ENCODE measurements around the gene ALB. TPM values are rescaled to one million over a fixed set of nuclear protein-coding genes. Genes with fewer than 3 reads are reported as not detected.

ALB gene
- total RNA-seq, 1 donor from 2014 or later, result 0.70 TPM

GRCh38 chr4:73404457-73404856 is 370 bp downstream of the ALB start:
- DNase-seq (ENCODE audit: low read depth, low spot score), result no peak
- Mint-ChIP-seq H3K27me3 (ENCODE audit: low read depth) (no peaks in the 10 kb centered on the region), H3K4me1 (no peaks in the 10 kb centered on the region), H3K27ac (ENCODE audit: unreplicated experiment) (no peak overlapping the region), H3K4me3 (no peak overlapping the region), H3K9me3 (no peaks in the 10 kb centered on the region), H3K36me3 (ENCODE audit: low read depth) (no peaks in the 10 kb centered on the region)
- no peak for TF ChIP-seq CTCF (conservative IDR thresholded peaks at IDR 0.05)

- no peak for TF ChIP-seq CTCF (conservative IDR thresholded peaks at IDR 0.05)
- Mint-ChIP-seq H3K4me3 (no peak overlapping the region), H3K36me3 (ENCODE audit: low read depth) (no peaks in the 10 kb centered on the region), H3K4me1 (no peaks in the 10 kb centered on the region), H3K27me3 (ENCODE audit: low read depth) (no peaks in the 10 kb centered on the region), H3K9me3 (no peaks in the 10 kb centered on the region), H3K27ac (ENCODE audit: unreplicated experiment) (no peak overlapping the region)
- DNase-seq (ENCODE audit: low read depth, low spot score), result no peak
These were observed 1.1 kb downstream of the ALB start for GRCh38 chr4:73405138-73405537.

- Mint-ChIP-seq H3K27me3 (ENCODE audit: low read depth) (no peaks in the 10 kb centered on the region), H3K9me3 (no peaks in the 10 kb centered on the region)
These were observed 2.4 kb downstream of the ALB start for GRCh38 chr4:73406548-73406875.

GRCh38 chr4:73407227-73407673 is 3.2 kb downstream of the ALB start:
- DNase-seq (ENCODE audit: low read depth, low spot score), result no peak
- no peaks in the 10 kb centered on the region for H3K27me3 Mint-ChIP-seq (ENCODE audit: low read depth)
- no peak for TF ChIP-seq CTCF (conservative IDR thresholded peaks at IDR 0.05)
- no peaks in the 10 kb centered on the region for H3K4me1 Mint-ChIP-seq
- H3K9me3 Mint-ChIP-seq, result no peaks in the 10 kb centered on the region
- no peaks in the 10 kb centered on the region for H3K36me3 Mint-ChIP-seq (ENCODE audit: low read depth)
- no peak overlapping the region for H3K27ac Mint-ChIP-seq (ENCODE audit: unreplicated experiment)
- no peak overlapping the region for H3K4me3 Mint-ChIP-seq

More at GRCh38 chr4:73406548-73406875, 2.4 kb downstream of the ALB start:
- H3K4me1 Mint-ChIP-seq, result no peaks in the 10 kb centered on the region
- no peak overlapping the region for H3K4me3 Mint-ChIP-seq
- H3K27ac Mint-ChIP-seq (ENCODE audit: unreplicated experiment), result no peak overlapping the region
- TF ChIP-seq CTCF (conservative IDR thresholded peaks at IDR 0.05), result no peak
- no peak for DNase-seq (ENCODE audit: low read depth, low spot score)
- H3K36me3 Mint-ChIP-seq (ENCODE audit: low read depth), result no peaks in the 10 kb centered on the region

- no peaks in the 10 kb centered on the region for H3K36me3 Mint-ChIP-seq (ENCODE audit: low read depth)
- H3K4me3 Mint-ChIP-seq, result no peak overlapping the region
- no peak for DNase-seq (ENCODE audit: low read depth, low spot score)
- H3K27ac Mint-ChIP-seq (ENCODE audit: unreplicated experiment), result no peak overlapping the region
- no peak for TF ChIP-seq CTCF (conservative IDR thresholded peaks at IDR 0.05)
- no peaks in the 10 kb centered on the region for H3K9me3 Mint-ChIP-seq
- no peaks in the 10 kb centered on the region for H3K4me1 Mint-ChIP-seq
- H3K27me3 Mint-ChIP-seq (ENCODE audit: low read depth), result no peaks in the 10 kb centered on the region
These were observed 4.2 kb downstream of the ALB start for GRCh38 chr4:73408181-73408867.
